ENCODE results near the gene AMMECR1L. TPM values are rescaled to one million over a fixed set of nuclear protein-coding genes. Genes with fewer than 3 reads are reported as not detected.
A peak's percentile ranks its signal among the peaks of the same experiment; 100 is the strongest.
"Not testable (repeated sequence)": the region's sequence is repeated elsewhere in the genome, so short reads cannot be mapped to it uniquely, and the experiment has no call there.

AMMECR1L gene
- total and polyA plus RNA-seq, 4 donors = 1.5 to 8.0 (median 6.1) TPM

- not testable (repeated sequence) for H3K27me3 ChIP-seq (ENCODE audit: control insufficient read depth in 4 of 4, insufficient read depth in 4 of 4, low read length in 3 of 4); H3K9me3 ChIP-seq (ENCODE audit: control insufficient read depth in 4 of 4, low read length in 3 of 4)
- peaks cover 0 to 17% (median 11%) of the 10 kb centered on the region in 4 donors for H3K36me3 ChIP-seq (ENCODE audit: control insufficient read depth in 4 of 4, insufficient read depth in 3 of 4, low read depth in 1 of 4, low read length in 3 of 4)
- DNase-seq (ENCODE audit: low spot score) = peak; percentile 48
- peak overlapping the region in 1 of 2 donors; percentile 58 for H3K9ac ChIP-seq (ENCODE audit: low read depth in 1 of 2, low read length in 2 of 2)
- H3K27ac ChIP-seq (ENCODE audit: low read depth in 1 of 2, low read length in 2 of 2) = peak overlapping the region; percentile 41 to 53
- peak overlapping the region; percentile 52 to 64 (median 54) for H3K4me3 ChIP-seq (ENCODE audit: low read depth in 1 of 3, low read length in 3 of 3)
- H3K4me1 ChIP-seq (ENCODE audit: control insufficient read depth in 4 of 4, insufficient read depth in 4 of 4, low read length in 3 of 4) = peaks cover 1 to 25% (median 24%) of the 10 kb centered on the region in 4 donors
- WGBS = 1% methylated on average over 46 of the region's 61 CpGs
- TF ChIP-seq, protein P1, sequence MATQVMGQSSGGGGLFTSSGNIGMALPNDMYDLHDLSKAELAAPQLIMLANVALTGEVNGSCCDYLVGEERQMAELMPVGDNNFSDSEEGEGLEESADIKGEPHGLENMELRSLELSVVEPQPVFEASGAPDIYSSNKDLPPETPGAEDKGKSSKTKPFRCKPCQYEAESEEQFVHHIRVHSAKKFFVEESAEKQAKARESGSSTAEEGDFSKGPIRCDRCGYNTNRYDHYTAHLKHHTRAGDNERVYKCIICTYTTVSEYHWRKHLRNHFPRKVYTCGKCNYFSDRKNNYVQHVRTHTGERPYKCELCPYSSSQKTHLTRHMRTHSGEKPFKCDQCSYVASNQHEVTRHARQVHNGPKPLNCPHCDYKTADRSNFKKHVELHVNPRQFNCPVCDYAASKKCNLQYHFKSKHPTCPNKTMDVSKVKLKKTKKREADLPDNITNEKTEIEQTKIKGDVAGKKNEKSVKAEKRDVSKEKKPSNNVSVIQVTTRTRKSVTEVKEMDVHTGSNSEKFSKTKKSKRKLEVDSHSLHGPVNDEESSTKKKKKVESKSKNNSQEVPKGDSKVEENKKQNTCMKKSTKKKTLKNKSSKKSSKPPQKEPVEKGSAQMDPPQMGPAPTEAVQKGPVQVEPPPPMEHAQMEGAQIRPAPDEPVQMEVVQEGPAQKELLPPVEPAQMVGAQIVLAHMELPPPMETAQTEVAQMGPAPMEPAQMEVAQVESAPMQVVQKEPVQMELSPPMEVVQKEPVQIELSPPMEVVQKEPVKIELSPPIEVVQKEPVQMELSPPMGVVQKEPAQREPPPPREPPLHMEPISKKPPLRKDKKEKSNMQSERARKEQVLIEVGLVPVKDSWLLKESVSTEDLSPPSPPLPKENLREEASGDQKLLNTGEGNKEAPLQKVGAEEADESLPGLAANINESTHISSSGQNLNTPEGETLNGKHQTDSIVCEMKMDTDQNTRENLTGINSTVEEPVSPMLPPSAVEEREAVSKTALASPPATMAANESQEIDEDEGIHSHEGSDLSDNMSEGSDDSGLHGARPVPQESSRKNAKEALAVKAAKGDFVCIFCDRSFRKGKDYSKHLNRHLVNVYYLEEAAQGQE (IDR thresholded peaks at IDR 0.05) = peak; percentile 6
- peak; percentile 4 to 35 for TF ChIP-seq RXRA (IDR thresholded peaks at IDR 0.05)
Observed at GRCh38 chr2:127884861-127885740, 655 bp downstream of the AMMECR1L start.

DNA sequence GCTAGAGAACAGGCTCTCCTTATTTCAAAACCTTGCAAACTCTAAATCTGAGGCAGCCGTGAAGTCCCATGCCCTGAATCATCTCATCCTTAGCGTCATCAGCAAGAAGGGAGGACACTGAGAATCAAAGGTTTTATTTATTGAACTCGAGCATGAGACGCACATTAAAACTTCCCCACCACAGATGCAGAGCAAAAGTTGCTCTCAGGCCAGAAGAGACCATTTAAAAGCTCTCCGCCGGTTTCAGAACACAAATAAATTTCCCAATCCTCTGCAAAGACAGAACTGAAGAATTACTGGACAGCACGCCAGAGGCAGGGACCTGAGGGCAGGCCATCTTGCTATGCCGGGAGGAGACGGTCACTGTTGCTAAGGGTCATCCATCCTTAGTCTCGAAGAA lies 1.3 kb downstream of the AMMECR1L start:
- H3K4me1 ChIP-seq (ENCODE audit: control insufficient read depth in 4 of 4, insufficient read depth in 4 of 4, low read length in 3 of 4) = peaks cover 1 to 25% (median 24%) of the 10 kb centered on the region in 4 donors
- DNase-seq (ENCODE audit: low spot score) = no peak
- H3K9ac ChIP-seq (ENCODE audit: low read depth in 1 of 2, low read length in 2 of 2) = peak overlapping the region in 1 of 2 donors; percentile 58
- H3K27ac ChIP-seq (ENCODE audit: low read depth in 1 of 2, low read length in 2 of 2) = peak overlapping the region; percentile 17 to 53
- H3K36me3 ChIP-seq (ENCODE audit: control insufficient read depth in 4 of 4, insufficient read depth in 3 of 4, low read depth in 1 of 4, low read length in 3 of 4) = peaks cover 0 to 23% (median 12%) of the 10 kb centered on the region in 4 donors
- H3K4me3 ChIP-seq (ENCODE audit: low read depth in 1 of 3, low read length in 3 of 3) = peak overlapping the region; percentile 52 to 64 (median 54)
- no peaks in the 10 kb centered on the region for H3K27me3 ChIP-seq (ENCODE audit: control insufficient read depth in 4 of 4, insufficient read depth in 4 of 4, low read length in 3 of 4)
- no peaks in the 10 kb centered on the region for H3K9me3 ChIP-seq (ENCODE audit: control insufficient read depth in 4 of 4, low read length in 3 of 4)
- TF ChIP-seq, protein P1 (IDR thresholded peaks at IDR 0.05) = peak; percentile 36
- TF ChIP-seq YY1 (IDR thresholded peaks at IDR 0.05) (peak; percentile 42), RAD21 (IDR thresholded peaks at IDR 0.05) (peak in 1 of 2 donors; percentile 15), TAF1 (conservative IDR thresholded peaks at IDR 0.05) (no peak)
- TF ChIP-seq, protein P2, sequence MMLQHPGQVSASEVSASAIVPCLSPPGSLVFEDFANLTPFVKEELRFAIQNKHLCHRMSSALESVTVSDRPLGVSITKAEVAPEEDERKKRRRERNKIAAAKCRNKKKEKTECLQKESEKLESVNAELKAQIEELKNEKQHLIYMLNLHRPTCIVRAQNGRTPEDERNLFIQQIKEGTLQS (IDR thresholded peaks at IDR 0.05) = no peak
- WGBS = 17% methylated on average over 10 of the region's 10 CpGs

DNA sequence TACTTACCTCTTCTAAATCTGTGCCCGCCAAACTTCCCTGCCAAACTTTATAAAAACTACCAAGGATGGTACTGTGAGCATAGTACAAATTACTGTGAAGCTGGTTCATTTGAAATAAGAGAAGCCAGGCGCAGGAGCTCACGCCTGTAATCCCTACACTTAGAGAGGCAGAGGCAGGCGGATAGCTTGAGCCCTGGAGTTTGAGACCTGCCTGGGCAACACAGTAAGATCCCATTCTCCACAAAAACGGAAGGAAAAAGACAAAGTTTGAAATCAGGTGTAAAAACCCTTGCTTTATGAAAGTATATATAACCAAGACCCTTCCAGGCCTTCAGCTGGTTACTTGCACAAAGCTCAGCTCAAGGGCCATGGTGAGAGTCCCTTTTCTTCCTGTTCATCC lies 5.9 kb downstream of the AMMECR1L start:
- no peak overlapping the region for H3K9ac ChIP-seq (ENCODE audit: low read depth in 1 of 2, low read length in 2 of 2)
- WGBS = 97% methylated on average over 5 of the region's 5 CpGs
- no peak for DNase-seq (ENCODE audit: low spot score)
- no peak overlapping the region for H3K27ac ChIP-seq (ENCODE audit: low read depth in 1 of 2, low read length in 2 of 2)
- H3K9me3 ChIP-seq (ENCODE audit: control insufficient read depth in 4 of 4, low read length in 3 of 4) = no peaks in the 10 kb centered on the region
- peaks cover 2 to 23% (median 12%) of the 10 kb centered on the region in 4 donors for H3K36me3 ChIP-seq (ENCODE audit: control insufficient read depth in 4 of 4, insufficient read depth in 3 of 4, low read depth in 1 of 4, low read length in 3 of 4)
- H3K4me3 ChIP-seq (ENCODE audit: low read depth in 1 of 3, low read length in 3 of 3) = no peak overlapping the region
- peaks cover 1 to 13% (median 11%) of the 10 kb centered on the region in 4 donors for H3K4me1 ChIP-seq (ENCODE audit: control insufficient read depth in 4 of 4, insufficient read depth in 4 of 4, low read length in 3 of 4)
- no peaks in the 10 kb centered on the region for H3K27me3 ChIP-seq (ENCODE audit: control insufficient read depth in 4 of 4, insufficient read depth in 4 of 4, low read length in 3 of 4)
- no peak for TF ChIP-seq TAF1 (conservative IDR thresholded peaks at IDR 0.05)
- no peak for TF ChIP-seq HNF4G (IDR thresholded peaks at IDR 0.05)
- no peak for TF ChIP-seq HNF4A (conservative IDR thresholded peaks at IDR 0.05)
- TF ChIP-seq YY1 (IDR thresholded peaks at IDR 0.05) = no peak
- no peak for TF ChIP-seq FOXA1 (IDR thresholded peaks at IDR 0.05)
- TF ChIP-seq, protein P3, sequence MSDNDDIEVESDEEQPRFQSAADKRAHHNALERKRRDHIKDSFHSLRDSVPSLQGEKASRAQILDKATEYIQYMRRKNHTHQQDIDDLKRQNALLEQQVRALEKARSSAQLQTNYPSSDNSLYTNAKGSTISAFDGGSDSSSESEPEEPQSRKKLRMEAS (IDR thresholded peaks at IDR 0.05) = no peak
- TF ChIP-seq CTCF (IDR thresholded peaks at IDR 0.05; ENCODE audit: low read depth, low read length, missing input control) = no peak
- TF ChIP-seq SP1 (IDR thresholded peaks at IDR 0.05) = no peak
- TF ChIP-seq JUND (IDR thresholded peaks at IDR 0.05) = no peak
- TF ChIP-seq, protein P4, sequence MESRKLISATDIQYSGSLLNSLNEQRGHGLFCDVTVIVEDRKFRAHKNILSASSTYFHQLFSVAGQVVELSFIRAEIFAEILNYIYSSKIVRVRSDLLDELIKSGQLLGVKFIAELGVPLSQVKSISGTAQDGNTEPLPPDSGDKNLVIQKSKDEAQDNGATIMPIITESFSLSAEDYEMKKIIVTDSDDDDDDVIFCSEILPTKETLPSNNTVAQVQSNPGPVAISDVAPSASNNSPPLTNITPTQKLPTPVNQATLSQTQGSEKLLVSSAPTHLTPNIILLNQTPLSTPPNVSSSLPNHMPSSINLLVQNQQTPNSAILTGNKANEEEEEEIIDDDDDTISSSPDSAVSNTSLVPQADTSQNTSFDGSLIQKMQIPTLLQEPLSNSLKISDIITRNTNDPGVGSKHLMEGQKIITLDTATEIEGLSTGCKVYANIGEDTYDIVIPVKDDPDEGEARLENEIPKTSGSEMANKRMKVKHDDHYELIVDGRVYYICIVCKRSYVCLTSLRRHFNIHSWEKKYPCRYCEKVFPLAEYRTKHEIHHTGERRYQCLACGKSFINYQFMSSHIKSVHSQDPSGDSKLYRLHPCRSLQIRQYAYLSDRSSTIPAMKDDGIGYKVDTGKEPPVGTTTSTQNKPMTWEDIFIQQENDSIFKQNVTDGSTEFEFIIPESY (IDR thresholded peaks at IDR 0.05) = no peak

Data from liver (tissue), 9 donors.